Neural cell (in vitro differentiated cells): ENCODE data around the gene GLYATL1. TPM values are rescaled to one million over a fixed set of nuclear protein-coding genes. Genes with fewer than 3 reads are reported as not detected.
"Not testable (repeated sequence)": the region's sequence is repeated elsewhere in the genome, so short reads cannot be mapped to it uniquely, and the experiment has no call there.

Experiments
- H2AFZ ChIP-seq: fragments of 200-600, 300-800 bp; sonication (generic), shearing (Covaris generic); 2 replicates; pipeline ENCODE4 v1.6.0; 2014; ENCODE audit warnings: low read depth, mild to moderate bottlenecking, antibody characterized with exemption, low read length, moderate library complexity
- H3F3A ChIP-seq: fragments of 200-600 bp; shearing (Covaris generic); 2 replicates; pipeline ENCODE4 v1.6.1; 2016; ENCODE audit warnings: mild to moderate bottlenecking, moderate library complexity, mixed read lengths, antibody characterized with exemption, low read length; ENCODE audit not compliant: insufficient read depth, poor library complexity, severe bottlenecking
- H3K27ac ChIP-seq: fragments of 200-600, 300-800 bp; sonication (generic), shearing (Covaris generic); 2 replicates; pipeline ENCODE4 v1.5.1; 2014; ENCODE audit warnings: mild to moderate bottlenecking, low read length, moderate library complexity
- H3K27me3 ChIP-seq: fragments of 300-800, 200-600 bp; sonication (generic), shearing (Covaris generic); 2 replicates; pipeline ENCODE4 v1.6.0; 2014; ENCODE audit warnings: mild to moderate bottlenecking, low read depth, low read length, moderate library complexity; ENCODE audit not compliant: insufficient read depth
- H3K36me3 ChIP-seq: fragments of 300-800, 200-600 bp; sonication (generic), shearing (Covaris generic); 2 replicates; pipeline ENCODE4 v1.5.1; 2014; ENCODE audit warnings: mild to moderate bottlenecking, antibody characterized with exemption, low read length, moderate library complexity; ENCODE audit not compliant: insufficient read depth
- H3K4me2 ChIP-seq: fragments of 300-800, 200-600 bp; sonication (generic), shearing (Covaris generic); 2 replicates; pipeline ENCODE4 v1.6.0; 2014; ENCODE audit warnings: mild to moderate bottlenecking, low read length
- H3K4me3 ChIP-seq: fragments of 300-800, 200-600 bp; sonication (generic), shearing (Covaris generic); 2 replicates; pipeline ENCODE4 v1.5.1; 2014; ENCODE audit warnings: mild to moderate bottlenecking, low read length, moderate library complexity
- H3K79me2 ChIP-seq: fragments of 200-600 bp; shearing (Covaris generic); replicated peaks from 2 replicates; pipeline ENCODE4 v1.6.0; 2014; ENCODE audit warnings: mild to moderate bottlenecking, low read length, moderate library complexity; ENCODE audit not compliant: insufficient read depth
- H3K9ac ChIP-seq: fragments of 300-800, 200-600 bp; sonication (generic), shearing (Covaris generic); 2 replicates; pipeline ENCODE4 v1.6.1; 2016; ENCODE audit warnings: mild to moderate bottlenecking, low read length, mixed read lengths
- H3K9me2 ChIP-seq: fragments of 200-600 bp; shearing (Covaris generic); 2 replicates; pipeline ENCODE4 v1.6.1; 2016; ENCODE audit warnings: mild to moderate bottlenecking, low read length, mixed read lengths; ENCODE audit not compliant: insufficient read depth
- H3K9me3 ChIP-seq: fragments of 200-600, 300-800 bp; sonication (generic), shearing (Covaris generic); 2 replicates; pipeline ENCODE4 v1.6.1; 2016; ENCODE audit warnings: mild to moderate bottlenecking, mixed run types, low read length, moderate library complexity, mixed read lengths
- H4K20me1 ChIP-seq: fragments of 200-600 bp; shearing (Covaris generic); 2 replicates; pipeline ENCODE4 v1.6.1; 2016; ENCODE audit warnings: mild to moderate bottlenecking, mixed run types; ENCODE audit not compliant: insufficient read depth
- EP300 ChIP-seq: fragments of 450-650 bp; conservative IDR thresholded peaks from 2 replicates; pipeline ENCODE4 v1.6.1; 2014; ENCODE audit warnings: antibody characterized with exemption, mild to moderate bottlenecking, moderate library complexity; ENCODE audit not compliant: poor library complexity, severe bottlenecking
- MXI1 ChIP-seq: fragments of 450-650 bp; conservative IDR thresholded peaks from 2 replicates; pipeline ENCODE4 v1.6.1; 2014; ENCODE audit warnings: antibody characterized with exemption, mild to moderate bottlenecking; ENCODE audit not compliant: poor library complexity, severe bottlenecking
- POLR2AphosphoS5 ChIP-seq: IDR thresholded peaks from 2 replicates; pipeline ENCODE4 v1.6.1; 2012
- RAD21 ChIP-seq: fragments of 450-650 bp; conservative IDR thresholded peaks from 2 replicates; pipeline ENCODE4 v1.6.1; 2014; ENCODE audit warnings: antibody characterized with exemption, mild to moderate bottlenecking, moderate library complexity
- SMC3 ChIP-seq: fragments of 450-650 bp; conservative IDR thresholded peaks from 2 replicates; pipeline ENCODE4 v1.6.1; 2014; ENCODE audit warnings: antibody characterized with exemption, mild to moderate bottlenecking, moderate library complexity; ENCODE audit not compliant: poor library complexity
- TAF1 ChIP-seq: IDR thresholded peaks from 2 replicates; pipeline ENCODE4 v1.6.1; 2012; ENCODE audit warnings: low read depth
- polyA plus RNA-seq: library from polyadenylated mRNA; depleted of rRNA; stranded (reverse); fragments of >200 nt; gene quantifications from 2 replicates; pipeline ENCODE4 v1.2.3, GENCODE V29; 2014

The GLYATL1 gene
- polyA plus RNA-seq, 1 donor from 2014 or later, result 0.84 TPM

- H3K4me3 ChIP-seq, result no peak overlapping the region
- no peaks in the 10 kb centered on the region for H3K36me3 ChIP-seq
- H3K9ac ChIP-seq, result no peak overlapping the region
- TF ChIP-seq MXI1, result no peak
- no peak for TF ChIP-seq POLR2AphosphoS5
- TF ChIP-seq EP300, result no peak
- TF ChIP-seq RAD21, result no peak
- no peak for TF ChIP-seq TAF1
- TF ChIP-seq SMC3, result no peak
- H3K9me2 ChIP-seq, result no peaks in the 10 kb centered on the region
- no peaks in the 10 kb centered on the region for H3K9me3 ChIP-seq
- H2AFZ ChIP-seq, result no peak overlapping the region
- no peaks in the 10 kb centered on the region for H3K27me3 ChIP-seq
- H3K27ac ChIP-seq, result no peak overlapping the region
- H3F3A ChIP-seq, result no peaks in the 10 kb centered on the region
- H3K79me2 ChIP-seq, result no peaks in the 10 kb centered on the region
- no peaks in the 10 kb centered on the region for H4K20me1 ChIP-seq
- H3K4me2 ChIP-seq, result no peak overlapping the region
These were observed 60.7 kb downstream of the GLYATL1 start for GRCh38 chr11:59000003-59000402.

- H3K79me2 ChIP-seq, H3K9me2 ChIP-seq, H3K4me3 ChIP-seq, H3K27me3 ChIP-seq, H4K20me1 ChIP-seq, H3K27ac ChIP-seq, H3F3A ChIP-seq, H3K4me2 ChIP-seq, H2AFZ ChIP-seq, H3K36me3 ChIP-seq, H3K9ac ChIP-seq, H3K9me3 ChIP-seq: not testable (repeated sequence)
These were observed 62.7 kb downstream of the GLYATL1 start for GRCh38 chr11:59002006-59002405.

Other genes starting within 250 kb of the GLYATL1 start
- not detected in 2 replicates for gene GLYAT, start 207.5 kb upstream of the GLYATL1 start, polyA plus RNA-seq
- gene GLYATL2, start 94.8 kb upstream of the GLYATL1 start, polyA plus RNA-seq, result not detected in 2 replicates
- gene GLYATL1B, start 146.8 kb downstream of the GLYATL1 start, polyA plus RNA-seq, result not detected in 2 replicates
- gene FAM111B, start 167.7 kb downstream of the GLYATL1 start, polyA plus RNA-seq, result 0.58 and 1.2 TPM in 2 replicates
- gene FAM111A, start 203.4 kb downstream of the GLYATL1 start, polyA plus RNA-seq, result 0.88 and 3.2 TPM in 2 replicates
- 31.4 and 37.7 TPM in 2 replicates for gene DTX4, start 232.6 kb downstream of the GLYATL1 start, polyA plus RNA-seq